SK-MEL-5 (cell line): Measurements from ENCODE around the gene EMD. TPM values are rescaled to one million over a fixed set of nuclear protein-coding genes. Genes with fewer than 3 reads are reported as not detected.

Source experiments
- DNase-seq: peaks from one replicate; pipeline ENCODE4 v3.0.0-alpha.2; 2016; ENCODE audit warnings: low read depth, low spot score
- in situ Hi-C: cut with HindIII; loops from 2 replicates; pipeline ENCODE4 v1.10.0; 2016; ENCODE audit warnings: low sequenced_read_pairs, high pct_unique_total_duplicates, low pct_unique_long_range_greater_than_20kb
- total RNA-seq: library from RNA; depleted of rRNA; stranded (reverse); fragments of >200 nt; shearing (Covaris generic); gene quantifications from 2 replicates; pipeline ENCODE4 v1.2.3, GENCODE V29; 2014

Gene EMD
- total RNA-seq, 1 experiment from 2014 or later, result 15.4 TPM

GRCh38 chrX:154353172-154353843 is 25.8 kb upstream of the EMD start:
- in situ Hi-C loops, result no loop called here
- no peak for DNase-seq

DNA sequence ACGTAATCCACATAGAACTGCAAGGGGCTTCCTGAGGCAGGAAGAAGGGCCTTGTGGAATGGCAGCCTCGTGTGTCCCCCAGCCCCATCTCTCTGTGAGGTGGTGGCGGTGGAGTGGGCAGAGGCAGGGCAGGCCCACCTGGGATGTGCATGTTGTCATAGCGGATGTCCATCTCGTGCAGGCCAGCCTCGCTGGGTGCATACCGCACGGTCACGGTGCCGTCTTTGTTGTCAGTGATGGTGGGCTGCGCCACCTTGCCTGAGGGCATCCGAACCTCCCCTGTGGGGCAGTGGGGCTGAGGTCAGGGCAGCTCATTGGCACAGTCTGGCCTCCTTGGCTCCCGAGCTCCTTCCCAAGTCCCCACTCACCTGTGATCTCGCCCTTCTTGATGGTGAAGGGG is 25.1 kb upstream of the EMD start:
- DNase-seq, result no peak
- in situ Hi-C loops, result no loop called here

- no peak for DNase-seq
- in situ Hi-C loops, result no loop called here
Measured at GRCh38 chrX:154354516-154354915, 24.6 kb upstream of the EMD start.

DNA sequence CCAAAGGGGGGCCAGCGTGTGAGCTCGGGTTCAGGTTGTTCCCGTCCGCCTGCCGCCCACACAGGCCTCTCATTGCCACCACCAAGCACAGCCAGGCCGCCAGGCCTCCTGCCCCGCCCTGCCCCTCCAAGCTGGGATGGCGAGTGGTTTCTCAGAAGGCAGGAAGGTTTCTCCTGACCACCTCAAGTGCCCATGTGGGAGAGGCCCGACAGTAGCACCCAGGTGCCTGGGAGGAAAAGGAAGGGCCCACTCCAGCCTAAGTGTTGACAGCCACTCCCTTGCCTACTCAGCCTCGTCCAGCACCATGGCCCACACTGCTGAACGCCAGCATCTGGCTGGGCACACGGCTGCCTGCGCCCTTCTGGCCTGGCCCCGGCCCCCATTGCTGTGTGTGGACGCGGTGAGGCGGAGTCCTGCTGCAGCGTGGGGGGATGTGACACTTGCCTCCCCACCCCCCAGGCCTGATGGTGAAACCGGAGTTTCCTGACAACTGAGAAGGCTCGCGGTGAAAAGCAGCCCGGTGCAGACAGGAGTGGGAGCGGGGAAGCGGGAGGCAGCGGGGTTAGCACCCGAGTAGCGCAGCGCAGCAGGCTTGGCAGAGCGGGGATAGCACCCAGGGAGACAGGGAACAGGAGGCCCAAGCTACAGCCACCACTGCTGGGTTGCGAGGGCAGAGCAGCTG is 23.9 kb upstream of the EMD start:
- DNase-seq, result no peak
- in situ Hi-C loops, result no loop called here

DNA sequence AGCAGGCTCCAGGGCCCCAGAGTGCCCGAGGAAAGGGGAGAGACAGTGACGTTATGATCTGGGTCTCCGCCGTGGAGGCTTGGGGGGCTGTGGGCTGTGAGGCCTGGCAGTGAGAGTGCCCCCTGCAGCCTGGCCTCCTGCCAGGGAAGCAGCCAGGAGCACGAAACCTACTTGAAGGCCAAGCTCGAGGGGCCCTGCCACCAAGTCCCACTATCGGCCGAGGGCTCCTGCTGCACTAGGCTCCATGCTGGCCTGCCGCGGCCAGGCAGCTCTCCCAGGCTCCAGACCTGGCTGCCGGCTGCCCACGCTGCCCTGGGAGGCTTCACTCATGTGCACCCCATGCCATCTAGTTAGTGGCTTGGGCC is 23.3 kb upstream of the EMD start:
- DNase-seq, result no peak
- in situ Hi-C loops, result no loop called here

GRCh38 chrX:154356596-154356995 is 22.5 kb upstream of the EMD start:
- in situ Hi-C loops, result no loop called here
- DNase-seq, result no peak

GRCh38 chrX:154357205-154357604 is 21.9 kb upstream of the EMD start:
- DNase-seq, result no peak
- in situ Hi-C loops, result no loop called here

GRCh38 chrX:154358011-154358410 is 21.1 kb upstream of the EMD start:
- DNase-seq, result no peak
- in situ Hi-C loops, result no loop called here

DNA sequence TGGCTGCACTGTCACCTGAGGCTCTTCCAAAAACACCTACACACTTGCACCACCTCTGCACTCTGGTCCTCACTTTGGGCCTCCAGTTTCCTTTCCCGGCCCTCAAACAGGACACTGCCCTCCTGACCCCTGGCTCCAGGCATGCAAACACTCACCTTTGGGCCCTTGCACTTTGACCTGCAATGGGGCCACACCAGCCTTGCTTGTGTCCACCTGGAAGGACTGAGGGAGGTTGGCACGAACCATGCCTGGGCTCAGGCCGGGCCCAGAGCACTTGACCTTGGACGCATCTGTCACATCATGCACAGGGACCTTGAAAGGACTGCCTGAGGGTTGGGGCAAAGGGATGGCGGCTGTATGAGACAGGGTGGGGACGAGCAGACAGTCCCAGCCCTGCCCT is 20.3 kb upstream of the EMD start:
- in situ Hi-C loops, result no loop called here
- DNase-seq, result no peak

- DNase-seq, result no peak
- in situ Hi-C loops, result no loop called here
Measured at GRCh38 chrX:154359362-154360154, 19.5 kb upstream of the EMD start.

- in situ Hi-C loops, result no loop called here
- DNase-seq, result no peak
Measured at GRCh38 chrX:154360155-154360713, 18.9 kb upstream of the EMD start.

DNA sequence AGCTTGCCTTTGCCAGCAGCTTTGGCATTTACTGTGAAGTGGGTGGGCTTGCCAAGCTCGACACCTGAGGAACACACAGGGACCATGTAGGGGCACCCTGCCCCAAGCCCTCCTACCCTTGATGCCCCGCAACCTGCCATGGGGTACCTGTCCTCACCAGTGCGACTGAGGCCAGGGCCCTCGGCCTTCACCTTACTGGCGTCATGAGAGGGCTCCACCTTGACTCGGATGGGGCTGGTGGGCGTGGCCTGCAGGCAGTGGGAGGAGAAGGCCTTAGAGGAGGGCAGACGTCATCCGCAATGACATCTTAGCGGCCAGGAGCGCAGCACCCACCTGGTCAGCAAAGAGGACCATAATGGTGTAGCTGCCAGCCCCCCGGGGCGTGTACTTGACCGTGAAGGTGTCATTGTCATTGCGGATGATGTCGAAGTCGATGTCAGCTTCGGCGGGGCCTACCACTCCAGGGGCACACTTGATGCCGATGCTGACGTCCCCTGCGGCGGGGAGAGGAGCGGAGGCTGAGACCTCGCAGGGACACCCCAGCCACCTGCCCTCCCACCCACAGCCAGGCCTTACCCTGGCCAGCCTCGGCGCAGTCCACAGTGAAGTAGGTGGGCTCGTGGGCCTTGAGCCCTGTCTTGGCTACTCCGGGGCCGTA is 16.9 kb upstream of the EMD start:
- no peak for DNase-seq
- in situ Hi-C loops, result no loop called here

- in situ Hi-C loops, result no loop called here
- no peak for DNase-seq
Measured at GRCh38 chrX:154363706-154364439, 15.2 kb upstream of the EMD start.

DNA sequence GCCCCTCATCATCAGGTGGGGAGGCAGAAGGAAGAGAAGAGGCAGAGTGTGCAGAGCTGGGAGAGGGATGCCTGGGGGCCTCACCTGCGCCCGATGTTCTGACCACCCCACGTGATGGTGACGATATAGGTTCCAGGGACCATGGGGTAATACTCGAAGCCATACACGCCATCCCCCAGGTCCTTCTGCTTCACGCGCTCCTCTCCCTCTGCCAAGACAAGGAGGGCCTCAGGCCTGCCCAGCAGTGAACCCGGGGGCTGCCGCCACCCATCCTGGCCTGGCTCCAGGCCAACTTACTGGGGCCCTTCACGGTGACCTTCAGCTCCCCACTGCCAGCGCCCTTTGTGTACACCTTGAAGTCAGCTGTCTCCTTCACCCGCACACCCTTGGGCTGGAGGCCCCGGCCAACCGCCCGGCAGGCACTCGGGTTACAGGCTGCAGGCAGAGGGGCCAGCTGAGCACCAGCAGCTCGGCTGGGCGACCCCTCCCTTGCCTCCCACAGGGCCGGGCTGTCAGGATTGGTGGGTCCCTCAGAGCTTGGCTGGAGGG is 14.0 kb upstream of the EMD start:
- DNase-seq, result no peak
- in situ Hi-C loops, result no loop called here

DNA sequence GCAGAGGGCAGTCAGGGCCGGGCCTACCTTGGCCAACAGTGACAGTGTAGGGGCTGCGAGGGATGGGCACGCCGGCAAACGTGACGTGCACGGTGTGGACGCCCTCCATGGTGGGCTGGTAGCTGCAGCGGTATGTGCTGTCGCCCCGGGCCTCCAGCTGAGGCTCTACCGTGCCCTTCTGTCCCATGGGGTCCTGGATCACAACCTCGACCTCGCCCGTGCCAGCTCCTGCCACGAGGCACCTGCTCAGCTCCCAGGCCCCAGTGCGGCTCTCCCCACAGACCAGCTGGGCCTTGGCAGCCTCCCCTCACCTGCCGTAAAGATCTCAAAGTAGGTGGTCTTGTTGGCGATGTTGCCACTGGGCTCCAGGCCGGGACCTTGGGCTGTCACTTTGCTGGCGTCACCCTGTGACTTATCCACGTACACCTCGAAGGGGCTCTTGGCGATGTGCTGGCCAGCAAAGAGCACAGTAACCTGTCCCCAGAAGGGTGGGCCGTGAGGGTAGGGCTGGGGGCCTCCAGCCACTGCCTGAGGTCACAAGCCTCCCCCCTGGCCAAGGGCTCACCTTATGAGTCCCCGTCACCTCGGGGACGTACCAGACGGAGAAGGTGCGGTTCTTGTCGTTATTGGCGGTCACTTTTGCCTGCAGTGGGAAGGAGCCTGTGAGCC is 13.0 kb upstream of the EMD start:
- in situ Hi-C loops, result no loop called here
- no peak for DNase-seq

DNA sequence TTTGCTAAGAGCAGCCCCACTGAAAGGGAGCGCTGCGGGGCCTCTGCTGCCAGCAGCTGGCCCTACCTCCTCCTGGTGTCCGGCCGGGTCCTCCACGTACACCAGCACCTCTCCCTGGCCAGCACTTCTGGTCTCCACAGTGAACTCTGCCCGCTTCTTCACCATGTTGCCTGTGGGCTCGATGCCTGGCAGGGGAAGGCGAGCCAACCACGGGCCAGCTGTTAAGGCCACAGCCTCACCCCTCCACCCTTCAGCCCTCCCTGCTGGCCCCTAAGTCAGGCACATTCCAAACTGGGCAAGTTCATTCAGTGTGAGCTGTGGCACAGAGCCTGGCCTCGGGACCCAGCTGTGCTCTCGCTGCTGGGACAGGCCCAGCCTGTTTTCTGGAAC is 12.4 kb upstream of the EMD start:
- in situ Hi-C loops, result no loop called here
- no peak for DNase-seq
